Smooth muscle cell of trachea (primary cell): ENCODE measurements around the gene INKA1. TPM values are rescaled to one million over a fixed set of nuclear protein-coding genes. Genes with fewer than 3 reads are reported as not detected.

ENCODE experiments used
- total RNA-seq: library from RNA; depleted of rRNA; stranded (reverse); fragments of >200 nt; gene quantifications from 2 replicates; pipeline ENCODE4 v1.2.1, GENCODE V29; 2014

The INKA1 gene
- 9.3 and 10.5 TPM in 2 replicates for total RNA-seq

GRCh38 chr3:49802719-49803464 is at the start of gene INKA1:
Gene INKA1, plus strand, starts transcription at chr3:49803261. Its CDS starts 132 bp downstream, at chr3:49803393.

GRCh38 chr3:49786357-49787181 is 16.5 kb upstream of the INKA1 start, which contains the start of gene IP6K1:
Gene IP6K1, minus strand, starts transcription at chr3:49786542. Its CDS starts 38,502 bp downstream, at chr3:49748040.

GRCh38 chr3:49799761-49800160 is 3.3 kb upstream of the INKA1 start, which contains the start of gene CDHR4:
Gene CDHR4, minus strand, starts transcription at chr3:49799873. Its CDS starts 61 bp downstream, at chr3:49799812.

GRCh38 chr3:49813497-49814174 is 10.6 kb downstream of the INKA1 start, which contains the start of gene UBA7:
Gene UBA7, minus strand, starts transcription at chr3:49813953. Its CDS starts 166 bp downstream, at chr3:49813787.

Other genes starting within 250 kb of the INKA1 start
- gene BSN, start 248.8 kb upstream of the INKA1 start, total RNA-seq = under 0.01 and 0.17 TPM in 2 replicates
- gene APEH, start 128.9 kb upstream of the INKA1 start, total RNA-seq = 134 and 165 TPM in 2 replicates
- gene MST1, start 113.8 kb upstream of the INKA1 start, total RNA-seq = 6.5 and 10.4 TPM in 2 replicates
- 26.2 and 35.1 TPM in 2 replicates for gene RNF123, start 113.7 kb upstream of the INKA1 start, total RNA-seq
- 0.29 and 1.8 TPM in 2 replicates for gene AMIGO3, start 83.6 kb upstream of the INKA1 start, total RNA-seq
- 22.0 and 30.5 TPM in 2 replicates for gene GMPPB, start 79.3 kb upstream of the INKA1 start, total RNA-seq
- 31.4 and 46.3 TPM in 2 replicates for gene IP6K1, start 16.7 kb upstream of the INKA1 start, total RNA-seq
- 0.33 TPM in 1 of 2 replicates, not detected in the other for gene CDHR4, start 3.4 kb upstream of the INKA1 start, total RNA-seq
- gene UBA7, start 10.7 kb downstream of the INKA1 start, total RNA-seq = 46.7 and 92.1 TPM in 2 replicates
- gene TRAIP, start 53.3 kb downstream of the INKA1 start, total RNA-seq = 1.2 and 4.4 TPM in 2 replicates
- gene CAMKV, start 66.6 kb downstream of the INKA1 start, total RNA-seq = not detected in 2 replicates
- 1.7 and 1.9 TPM in 2 replicates for gene MST1R, start 100.6 kb downstream of the INKA1 start, total RNA-seq
- gene MON1A, start 126.5 kb downstream of the INKA1 start, total RNA-seq = 14.1 and 19.2 TPM in 2 replicates
- gene RBM6, start 136.9 kb downstream of the INKA1 start, total RNA-seq = 38.2 and 64.1 TPM in 2 replicates